ENCODE data around the gene APOC4.
"Not testable (repeated sequence)": the region's sequence is repeated elsewhere in the genome, so short reads cannot be mapped to it uniquely, and the experiment has no call there.

The APOC4 gene, protein sequence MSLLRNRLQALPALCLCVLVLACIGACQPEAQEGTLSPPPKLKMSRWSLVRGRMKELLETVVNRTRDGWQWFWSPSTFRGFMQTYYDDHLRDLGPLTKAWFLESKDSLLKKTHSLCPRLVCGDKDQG

DNA sequence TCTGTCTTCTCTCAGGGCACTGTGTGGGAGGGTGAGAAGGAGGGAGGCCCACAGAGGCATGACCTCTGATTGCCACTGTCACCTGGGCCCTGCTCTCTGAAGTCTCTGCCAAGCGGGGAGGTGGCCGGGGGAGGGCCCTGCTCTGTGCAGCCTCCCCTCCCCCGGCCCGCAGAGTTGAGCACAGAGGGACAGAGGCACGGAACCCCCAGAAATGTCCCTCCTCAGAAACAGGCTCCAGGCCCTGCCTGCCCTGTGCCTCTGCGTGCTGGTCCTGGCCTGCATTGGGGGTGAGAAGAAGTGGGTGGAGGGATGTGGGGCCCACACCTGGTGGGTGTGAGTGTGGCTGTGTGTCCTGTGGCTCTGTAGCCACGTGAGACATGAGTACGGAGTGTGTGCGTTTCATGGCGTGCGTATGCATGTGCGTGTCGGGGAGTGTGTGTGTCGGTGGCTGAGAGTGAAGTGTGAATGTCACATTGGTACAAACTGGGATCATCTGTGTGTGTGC, at the start of gene APOC4:
TSS of gene APOC4 (plus strand) at position 171 of the 505 bp plus-strand sequence. CDS start at position 212, 41 bp downstream.
- no peak for DNase-seq (ENCODE audit: low spot score)

DNA sequence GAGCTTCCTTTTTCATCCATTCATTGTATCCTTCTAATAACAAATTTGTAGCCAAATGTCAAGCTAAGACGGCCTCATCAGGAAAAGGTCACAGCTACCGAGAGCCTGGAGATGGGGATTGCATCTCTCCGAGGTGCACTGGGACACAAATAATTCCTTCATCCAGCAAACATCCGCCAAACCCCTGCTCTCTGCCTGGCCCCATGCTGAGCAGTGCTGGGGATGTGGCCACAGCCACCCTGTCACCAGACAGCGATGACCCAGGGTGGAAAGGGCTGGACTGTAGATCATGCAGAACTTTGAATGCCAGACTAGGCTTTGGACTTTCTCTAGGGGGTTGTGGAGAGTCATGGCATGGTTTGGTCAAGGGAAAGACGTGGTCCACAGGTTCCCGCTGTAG, 49.1 kb upstream of the APOC4 start:
- DNase-seq (ENCODE audit: low spot score), result no peak

DNA sequence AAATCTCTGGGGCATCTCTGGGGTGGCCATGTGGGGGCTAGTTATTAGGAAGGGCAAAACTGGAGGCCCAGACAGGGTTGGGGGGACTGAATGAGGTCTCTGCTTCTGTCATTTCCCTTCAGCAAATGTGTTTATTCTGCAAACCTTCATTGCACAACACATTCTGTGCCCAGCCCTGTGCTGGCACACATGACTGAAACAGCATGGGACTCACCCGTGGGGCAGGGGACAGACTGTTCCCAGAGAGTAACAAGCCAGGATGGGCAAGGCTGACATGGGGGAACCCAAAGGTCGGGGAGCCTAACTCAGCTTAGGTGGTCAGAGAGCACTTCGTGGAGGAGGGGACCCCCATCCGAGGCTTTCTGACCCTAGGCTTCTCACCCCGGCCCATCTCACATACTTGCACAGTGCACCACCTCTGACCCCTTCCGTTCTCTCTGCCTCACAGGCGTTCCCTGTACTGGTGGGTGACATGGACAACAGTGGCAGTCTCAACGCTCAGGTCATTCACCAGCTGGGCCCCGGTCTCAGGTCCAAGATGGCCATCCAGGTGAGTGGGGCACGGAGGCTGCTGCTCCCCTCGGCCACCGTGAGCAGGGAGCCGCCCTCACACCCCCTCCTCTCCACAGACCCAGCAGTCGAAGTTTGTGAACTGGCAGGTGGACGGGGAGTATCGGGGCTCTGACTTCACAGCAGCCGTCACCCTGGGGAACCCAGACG, 48.5 kb upstream of the APOC4 start:
- DNase-seq (ENCODE audit: low spot score), result no peak

DNA sequence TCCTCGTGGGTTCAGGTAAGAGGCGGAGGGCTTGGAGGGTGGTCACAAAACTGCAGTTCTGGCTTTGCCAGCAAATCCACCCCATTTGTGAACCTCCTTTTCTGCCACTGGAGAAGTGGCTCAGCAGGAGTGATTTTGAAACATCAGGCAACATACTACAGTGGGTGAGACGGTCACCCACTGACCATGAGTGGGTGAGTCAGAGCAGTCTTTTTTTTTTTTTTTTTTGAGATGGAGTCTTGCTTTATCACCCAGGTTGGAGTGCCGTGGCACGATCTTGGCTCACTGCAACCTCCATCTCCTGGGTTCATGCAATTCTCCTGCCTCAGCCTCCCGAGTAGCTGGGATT, 48.0 kb upstream of the APOC4 start:
- no peak for DNase-seq (ENCODE audit: low spot score)

DNA sequence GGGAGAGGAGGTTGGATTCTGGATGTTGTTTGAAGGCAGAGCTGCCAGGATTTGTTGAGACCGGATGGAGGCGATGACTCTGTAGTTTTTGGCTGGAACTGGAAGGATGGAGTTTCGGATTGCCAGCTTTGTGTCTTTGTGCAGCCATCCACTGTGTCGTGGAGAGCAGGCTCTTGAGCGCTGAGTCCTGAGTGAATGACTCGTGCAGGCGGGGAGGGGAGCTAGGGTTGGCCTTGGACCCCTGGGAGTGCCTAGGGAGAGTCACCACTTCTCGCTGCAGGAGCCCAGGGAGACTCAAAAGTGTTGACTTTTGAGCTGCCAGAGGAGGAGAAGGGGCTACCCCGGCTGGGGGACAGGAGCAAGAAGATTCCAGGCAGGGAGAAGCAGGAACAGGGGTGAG, 47.1 kb upstream of the APOC4 start:
- DNase-seq (ENCODE audit: low spot score), result no peak

DNA sequence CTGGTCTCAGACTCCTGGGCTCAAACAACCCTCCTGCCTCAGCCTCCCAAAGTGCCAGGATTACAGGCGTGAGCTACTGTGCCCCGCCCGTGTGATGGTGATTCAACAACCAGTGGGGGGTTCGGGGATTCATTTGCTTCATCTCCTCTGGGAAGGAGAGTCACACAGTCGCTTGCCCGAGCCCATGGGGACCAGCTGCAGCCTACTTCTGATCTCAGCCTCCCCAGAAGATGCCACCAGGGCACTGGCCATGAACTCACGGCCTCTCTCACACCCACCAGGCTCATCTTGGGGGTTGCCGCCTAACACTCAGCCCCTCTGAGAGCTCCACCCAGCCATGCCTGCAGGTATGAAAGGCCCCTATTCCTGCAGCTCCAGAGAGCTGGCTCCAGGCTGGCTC, 44.2 kb upstream of the APOC4 start:
- DNase-seq (ENCODE audit: low spot score), result no peak

DNA sequence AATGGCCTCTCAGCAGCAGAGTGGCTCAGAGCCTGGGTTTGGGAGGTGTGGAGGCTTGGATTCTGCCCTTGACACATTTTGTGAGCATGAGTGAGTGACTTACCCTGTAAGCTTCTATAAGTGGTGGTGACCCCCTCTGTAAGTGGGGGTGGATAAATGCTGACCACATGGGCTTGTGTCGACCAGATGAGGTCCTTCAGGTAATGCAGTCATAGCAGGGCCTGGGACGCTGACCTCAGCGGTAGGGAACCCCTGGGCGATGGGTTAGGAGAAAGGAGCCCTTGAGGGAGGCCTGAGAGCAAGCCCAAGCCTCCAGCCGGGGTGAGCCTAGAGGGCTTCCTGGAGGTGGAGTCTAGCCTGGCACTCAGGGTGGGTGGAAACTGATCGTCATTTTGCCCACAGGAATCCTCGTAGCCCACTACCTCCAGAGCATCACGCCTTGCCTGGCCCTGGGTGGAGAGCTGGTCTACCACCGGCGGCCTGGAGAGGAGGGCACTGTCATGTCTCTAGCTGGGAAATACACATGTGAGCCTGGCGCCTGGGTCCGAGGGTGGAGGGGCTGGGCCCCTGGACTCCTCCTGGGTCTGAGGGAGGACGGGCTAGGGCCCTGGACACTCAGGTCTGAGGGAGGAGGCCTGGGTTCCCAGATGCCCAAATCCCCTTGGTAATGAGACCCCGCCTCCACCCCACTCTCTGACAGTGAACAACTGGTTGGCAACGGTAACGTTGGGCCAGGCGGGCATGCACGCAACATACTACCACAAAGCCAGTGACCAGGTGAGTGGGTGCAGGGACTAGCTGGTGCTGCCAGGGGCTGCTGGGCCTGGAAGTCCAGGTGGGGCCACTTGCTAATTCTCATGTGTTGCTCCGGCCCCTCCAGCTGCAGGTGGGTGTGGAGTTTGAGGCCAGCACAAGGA, 41.5 kb upstream of the APOC4 start:
- no peak for DNase-seq (ENCODE audit: low spot score)

DNA sequence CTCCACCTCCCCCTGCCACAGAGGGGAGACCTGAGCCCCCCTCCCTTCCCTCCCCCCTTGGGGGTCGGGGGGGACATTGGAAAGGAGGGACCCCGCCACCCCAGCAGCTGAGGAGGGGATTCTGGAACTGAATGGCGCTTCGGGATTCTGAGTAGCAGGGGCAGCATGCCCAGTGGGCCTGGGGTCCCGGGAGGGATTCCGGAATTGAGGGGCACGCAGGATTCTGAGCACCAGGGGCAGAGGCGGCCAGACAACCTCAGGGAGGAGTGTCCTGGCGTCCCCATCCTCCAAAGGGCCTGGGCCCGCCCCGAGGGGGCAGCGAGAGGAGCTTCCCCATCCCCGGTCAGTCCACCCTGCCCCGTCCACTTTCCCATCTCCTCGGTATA, 38.8 kb upstream of the APOC4 start:
- no peak for DNase-seq (ENCODE audit: low spot score)

DNA sequence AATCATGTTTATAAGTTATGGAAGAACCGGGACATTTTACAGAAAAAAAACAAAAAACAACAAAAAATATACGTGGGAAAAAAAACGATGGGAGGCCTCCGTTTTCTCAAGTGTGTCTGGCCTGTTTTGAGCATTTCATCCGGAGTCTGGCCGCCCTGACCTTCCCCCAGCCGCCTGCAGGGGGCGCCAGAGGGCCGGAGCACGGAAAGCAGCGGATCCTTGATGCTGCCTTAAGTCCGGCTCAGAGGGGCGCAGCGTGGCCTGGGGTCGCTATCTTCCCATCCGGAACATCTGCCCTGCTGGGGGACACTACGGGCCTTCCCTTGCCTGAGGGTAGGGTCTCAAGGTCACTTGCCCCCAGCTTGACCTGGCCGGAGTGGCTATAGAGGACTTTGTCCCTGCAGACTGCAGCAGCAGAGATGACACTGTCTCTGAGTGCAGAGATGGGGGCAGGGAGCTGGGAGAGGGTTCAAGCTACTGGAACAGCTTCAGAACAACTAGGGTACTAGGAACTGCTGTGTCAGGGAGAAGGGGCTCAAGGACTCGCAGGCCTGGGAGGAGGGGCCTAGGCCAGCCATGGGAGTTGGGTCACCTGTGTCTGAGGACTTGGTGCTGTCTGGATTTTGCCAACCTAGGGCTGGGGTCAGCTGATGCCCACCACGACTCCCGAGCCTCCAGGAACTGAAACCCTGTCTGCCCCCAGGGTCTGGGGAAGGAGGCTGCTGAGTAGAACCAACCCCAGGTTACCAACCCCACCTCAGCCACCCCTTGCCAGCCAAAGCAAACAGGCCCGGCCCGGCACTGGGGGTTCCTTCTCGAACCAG, 38.2 kb upstream of the APOC4 start:
- peak; percentile 79 for DNase-seq (ENCODE audit: low spot score)

DNA sequence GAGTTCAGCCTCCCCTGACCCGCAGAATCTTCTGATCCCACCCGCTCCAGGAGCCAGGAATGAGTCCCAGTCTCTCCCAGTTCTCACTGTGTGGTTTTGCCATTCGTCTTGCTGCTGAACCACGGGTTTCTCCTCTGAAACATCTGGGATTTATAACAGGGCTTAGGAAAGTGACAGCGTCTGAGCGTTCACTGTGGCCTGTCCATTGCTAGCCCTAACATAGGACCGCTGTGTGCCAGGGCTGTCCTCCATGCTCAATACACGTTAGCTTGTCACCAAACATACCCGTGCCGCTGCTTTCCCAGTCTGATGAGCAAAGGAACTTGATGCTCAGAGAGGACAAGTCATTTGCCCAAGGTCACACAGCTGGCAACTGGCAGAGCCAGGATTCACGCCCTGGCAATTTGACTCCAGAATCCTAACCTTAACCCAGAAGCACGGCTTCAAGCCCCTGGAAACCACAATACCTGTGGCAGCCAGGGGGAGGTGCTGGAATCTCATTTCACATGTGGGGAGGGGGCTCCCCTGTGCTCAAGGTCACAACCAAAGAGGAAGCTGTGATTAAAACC, 37.5 kb upstream of the APOC4 start:
- no peak for DNase-seq (ENCODE audit: low spot score)

DNA sequence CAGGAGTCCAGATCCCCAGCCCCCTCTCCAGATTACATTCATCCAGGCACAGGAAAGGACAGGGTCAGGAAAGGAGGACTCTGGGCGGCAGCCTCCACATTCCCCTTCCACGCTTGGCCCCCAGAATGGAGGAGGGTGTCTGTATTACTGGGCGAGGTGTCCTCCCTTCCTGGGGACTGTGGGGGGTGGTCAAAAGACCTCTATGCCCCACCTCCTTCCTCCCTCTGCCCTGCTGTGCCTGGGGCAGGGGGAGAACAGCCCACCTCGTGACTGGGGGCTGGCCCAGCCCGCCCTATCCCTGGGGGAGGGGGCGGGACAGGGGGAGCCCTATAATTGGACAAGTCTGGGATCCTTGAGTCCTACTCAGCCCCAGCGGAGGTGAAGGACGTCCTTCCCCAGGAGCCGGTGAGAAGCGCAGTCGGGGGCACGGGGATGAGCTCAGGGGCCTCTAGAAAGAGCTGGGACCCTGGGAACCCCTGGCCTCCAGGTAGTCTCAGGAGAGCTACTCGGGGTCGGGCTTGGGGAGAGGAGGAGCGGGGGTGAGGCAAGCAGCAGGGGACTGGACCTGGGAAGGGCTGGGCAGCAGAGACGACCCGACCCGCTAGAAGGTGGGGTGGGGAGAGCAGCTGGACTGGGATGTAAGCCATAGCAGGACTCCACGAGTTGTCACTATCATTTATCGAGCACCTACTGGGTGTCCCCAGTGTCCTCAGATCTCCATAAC, 36.4 kb upstream of the APOC4 start, which contains the start of gene APOE:
TSS of gene APOE (plus strand) at position 360 of the 724 bp plus-strand sequence. CDS start 829 bp downstream, outside the sequence.
- peak; percentile 66 for DNase-seq (ENCODE audit: low spot score)

DNA sequence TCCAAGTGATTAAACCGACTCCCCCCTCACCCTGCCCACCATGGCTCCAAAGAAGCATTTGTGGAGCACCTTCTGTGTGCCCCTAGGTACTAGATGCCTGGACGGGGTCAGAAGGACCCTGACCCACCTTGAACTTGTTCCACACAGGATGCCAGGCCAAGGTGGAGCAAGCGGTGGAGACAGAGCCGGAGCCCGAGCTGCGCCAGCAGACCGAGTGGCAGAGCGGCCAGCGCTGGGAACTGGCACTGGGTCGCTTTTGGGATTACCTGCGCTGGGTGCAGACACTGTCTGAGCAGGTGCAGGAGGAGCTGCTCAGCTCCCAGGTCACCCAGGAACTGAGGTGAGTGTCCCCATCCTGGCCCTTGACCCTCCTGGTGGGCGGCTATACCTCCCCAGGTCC, 34.4 kb upstream of the APOC4 start:
- DNase-seq (ENCODE audit: low spot score), result no peak

DNA sequence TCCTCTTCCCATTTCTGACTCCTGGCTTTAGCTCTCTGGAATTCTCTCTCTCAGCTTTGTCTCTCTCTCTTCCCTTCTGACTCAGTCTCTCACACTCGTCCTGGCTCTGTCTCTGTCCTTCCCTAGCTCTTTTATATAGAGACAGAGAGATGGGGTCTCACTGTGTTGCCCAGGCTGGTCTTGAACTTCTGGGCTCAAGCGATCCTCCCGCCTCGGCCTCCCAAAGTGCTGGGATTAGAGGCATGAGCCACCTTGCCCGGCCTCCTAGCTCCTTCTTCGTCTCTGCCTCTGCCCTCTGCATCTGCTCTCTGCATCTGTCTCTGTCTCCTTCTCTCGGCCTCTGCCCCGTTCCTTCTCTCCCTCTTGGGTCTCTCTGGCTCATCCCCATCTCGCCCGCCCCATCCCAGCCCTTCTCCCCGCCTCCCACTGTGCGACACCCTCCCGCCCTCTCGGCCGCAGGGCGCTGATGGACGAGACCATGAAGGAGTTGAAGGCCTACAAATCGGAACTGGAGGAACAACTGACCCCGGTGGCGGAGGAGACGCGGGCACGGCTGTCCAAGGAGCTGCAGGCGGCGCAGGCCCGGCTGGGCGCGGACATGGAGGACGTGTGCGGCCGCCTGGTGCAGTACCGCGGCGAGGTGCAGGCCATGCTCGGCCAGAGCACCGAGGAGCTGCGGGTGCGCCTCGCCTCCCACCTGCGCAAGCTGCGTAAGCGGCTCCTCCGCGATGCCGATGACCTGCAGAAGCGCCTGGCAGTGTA, 33.8 kb upstream of the APOC4 start:
- no peak for DNase-seq (ENCODE audit: low spot score)

DNA sequence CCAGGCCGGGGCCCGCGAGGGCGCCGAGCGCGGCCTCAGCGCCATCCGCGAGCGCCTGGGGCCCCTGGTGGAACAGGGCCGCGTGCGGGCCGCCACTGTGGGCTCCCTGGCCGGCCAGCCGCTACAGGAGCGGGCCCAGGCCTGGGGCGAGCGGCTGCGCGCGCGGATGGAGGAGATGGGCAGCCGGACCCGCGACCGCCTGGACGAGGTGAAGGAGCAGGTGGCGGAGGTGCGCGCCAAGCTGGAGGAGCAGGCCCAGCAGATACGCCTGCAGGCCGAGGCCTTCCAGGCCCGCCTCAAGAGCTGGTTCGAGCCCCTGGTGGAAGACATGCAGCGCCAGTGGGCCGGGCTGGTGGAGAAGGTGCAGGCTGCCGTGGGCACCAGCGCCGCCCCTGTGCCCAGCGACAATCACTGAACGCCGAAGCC, 33.2 kb upstream of the APOC4 start:
- DNase-seq (ENCODE audit: low spot score), result no peak

DNA sequence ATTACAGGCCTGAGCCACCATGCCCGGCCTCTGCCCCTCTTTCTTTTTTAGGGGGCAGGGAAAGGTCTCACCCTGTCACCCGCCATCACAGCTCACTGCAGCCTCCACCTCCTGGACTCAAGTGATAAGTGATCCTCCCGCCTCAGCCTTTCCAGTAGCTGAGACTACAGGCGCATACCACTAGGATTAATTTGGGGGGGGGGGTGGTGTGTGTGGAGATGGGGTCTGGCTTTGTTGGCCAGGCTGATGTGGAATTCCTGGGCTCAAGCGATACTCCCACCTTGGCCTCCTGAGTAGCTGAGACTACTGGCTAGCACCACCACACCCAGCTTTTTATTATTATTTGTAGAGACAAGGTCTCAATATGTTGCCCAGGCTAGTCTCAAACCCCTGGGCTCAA, 32.3 kb upstream of the APOC4 start:
- no peak for DNase-seq (ENCODE audit: low spot score)

DNA sequence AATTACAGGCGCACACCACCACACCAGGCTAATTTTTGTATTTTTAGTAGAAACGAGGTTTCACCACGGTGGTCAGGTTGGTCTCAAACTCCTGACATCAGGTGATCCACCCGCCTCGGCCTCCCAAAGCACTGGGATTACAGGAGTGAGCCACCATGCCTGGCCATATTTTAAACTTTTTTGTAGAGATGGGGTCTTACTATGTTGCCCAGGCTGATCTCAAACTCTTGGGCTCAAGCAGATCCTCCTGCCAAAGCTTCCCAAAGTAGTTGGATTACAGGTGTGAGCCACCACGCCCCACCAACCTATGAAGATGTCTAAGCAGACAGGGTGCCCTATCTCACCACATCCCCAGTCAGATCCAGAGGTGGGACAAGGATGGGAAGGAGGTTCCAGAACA, 30.1 kb upstream of the APOC4 start:
- DNase-seq (ENCODE audit: low spot score), result not testable (repeated sequence)

DNA sequence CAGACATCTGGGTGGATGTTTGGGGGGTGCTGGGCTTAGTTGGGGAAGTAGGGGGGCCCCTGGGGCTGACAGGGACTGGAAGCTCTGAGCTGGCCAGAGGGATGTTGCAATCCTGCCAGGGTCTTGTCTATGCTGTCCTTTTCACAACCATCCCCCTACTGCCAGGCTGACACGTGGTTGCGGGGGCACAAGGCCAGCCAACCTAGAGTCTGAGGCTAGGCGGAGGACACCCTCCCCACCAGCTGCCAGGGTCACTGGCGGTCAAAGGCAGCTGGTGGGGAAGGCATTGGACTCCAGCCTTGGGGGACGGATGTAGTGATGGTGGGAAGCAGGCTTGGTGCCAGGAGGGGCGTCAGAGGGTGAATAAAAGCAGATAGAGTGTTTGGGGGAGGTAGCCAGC, 29.2 kb upstream of the APOC4 start:
- no peak for DNase-seq (ENCODE audit: low spot score)

DNA sequence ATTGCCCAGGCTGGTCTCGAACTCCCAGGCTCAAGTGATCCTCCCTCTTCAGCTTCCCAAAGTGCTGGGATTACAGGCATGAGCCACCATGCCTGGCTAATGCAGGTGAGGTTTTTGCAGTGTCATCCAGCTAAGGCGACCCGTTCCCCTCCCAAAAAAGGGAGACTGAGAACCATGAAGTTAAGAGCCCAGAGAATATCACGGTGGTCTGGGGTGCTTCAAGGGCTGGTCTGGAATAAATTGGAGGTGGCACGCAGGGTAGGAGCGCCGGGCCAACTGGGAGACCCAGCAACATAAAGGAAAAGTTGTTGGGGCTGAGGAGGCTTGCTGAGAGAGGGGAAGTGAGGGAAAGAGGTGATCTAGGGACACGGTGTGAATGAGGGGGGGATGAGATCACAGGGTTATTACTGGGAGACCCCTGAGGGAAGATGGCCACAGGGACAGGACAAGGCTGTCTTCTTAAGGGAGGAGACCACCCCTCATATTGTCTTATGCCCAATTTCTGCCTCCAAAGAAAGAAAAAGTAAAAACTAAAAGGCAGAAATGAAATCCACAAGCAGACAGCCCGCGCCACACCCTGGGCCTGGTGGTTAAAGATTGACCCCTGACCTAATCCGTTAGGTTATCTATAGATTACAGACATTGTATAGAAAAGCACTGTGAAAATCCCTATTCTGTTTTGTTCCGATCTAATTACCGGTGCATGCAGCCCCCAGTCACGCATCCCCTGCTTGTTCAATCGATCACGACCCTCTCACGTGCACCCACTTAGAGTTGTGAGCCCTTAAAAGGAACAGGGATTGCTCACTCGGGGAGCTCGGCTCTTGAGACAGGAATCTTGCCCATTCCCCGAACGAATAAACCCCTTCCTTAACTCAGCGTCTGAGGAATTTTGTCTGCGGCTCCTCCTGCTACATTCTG, 28.3 kb upstream of the APOC4 start:
- DNase-seq (ENCODE audit: low spot score), result not testable (repeated sequence)

Data from iPS-NIHi11 (cell line).